D721Med (cell line): ENCODE results near the gene SPATA3.

Experiments used
- DNase-seq: peaks from one replicate; pipeline ENCODE4 v3.0.0; 2011; ENCODE audit warnings: low spot score; ENCODE audit not compliant: insufficient read length
- FAIRE-seq: peaks from 2 replicates; lab custom pipeline; 2011; peaks lifted over from hg19 to GRCh38; lab: Jason Lieb, UNC
- CTCF ChIP-seq: IDR thresholded peaks from 2 replicates; pipeline ENCODE4 v1.5.1; 2012; ENCODE audit warnings: mild to moderate bottlenecking, control low read depth; ENCODE audit not compliant: insufficient read depth; ENCODE audit errors: missing control alignments

SPATA3 gene

GRCh38 chr2:230986520-230987136 lies 9.3 kb upstream of the SPATA3 start:
- no peak for FAIRE-seq
- no peak for DNase-seq

GRCh38 chr2:230987137-230988020 lies 8.5 kb upstream of the SPATA3 start:
- FAIRE-seq (no peak), DNase-seq (peak; percentile 87)
- peak; percentile 53 for TF ChIP-seq CTCF

More at GRCh38 chr2:230986520-230987136, 9.3 kb upstream of the SPATA3 start:
- no peak for TF ChIP-seq CTCF

- no peak for TF ChIP-seq CTCF
- no peak for FAIRE-seq
- no peak for DNase-seq
These were observed 6.2 kb upstream of the SPATA3 start for GRCh38 chr2:230989731-230990130.

GRCh38 chr2:230990131-230990898 lies 5.6 kb upstream of the SPATA3 start:
- DNase-seq (no peak), FAIRE-seq (no peak)
- no peak for TF ChIP-seq CTCF

GRCh38 chr2:230990899-230991150 lies 5.1 kb upstream of the SPATA3 start:
- TF ChIP-seq CTCF: no peak
- DNase-seq: no peak
- FAIRE-seq: no peak

GRCh38 chr2:230991598-230991997 lies 4.3 kb upstream of the SPATA3 start:
- FAIRE-seq: no peak
- no peak for TF ChIP-seq CTCF
- no peak for DNase-seq

GRCh38 chr2:230996661-230997060 lies 740 bp downstream of the SPATA3 start:
- no peak for TF ChIP-seq CTCF
- no peak for FAIRE-seq
- DNase-seq: no peak
